ENCODE measurements around the gene GJD2.

Gene GJD2

DNA sequence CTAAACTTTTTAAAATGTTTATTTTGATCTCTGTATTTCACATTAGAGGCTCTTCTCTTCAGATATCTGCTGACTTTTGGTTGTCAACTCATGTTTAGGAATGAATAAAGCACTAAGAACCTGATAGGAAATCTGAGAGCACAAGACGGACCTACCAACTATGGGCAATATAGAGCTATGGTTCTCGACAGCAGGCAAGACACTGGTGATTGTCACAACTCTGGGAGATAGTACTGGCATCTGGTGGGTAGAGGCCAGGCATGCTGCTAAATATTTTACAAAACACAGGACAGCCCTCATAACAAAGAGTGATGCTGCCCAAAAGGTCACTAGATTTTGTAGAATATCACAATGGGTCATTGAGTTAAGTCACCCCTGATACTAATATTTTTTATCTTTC is 17.5 kb upstream of the GJD2 start:
- DNase-seq: no peak

DNA sequence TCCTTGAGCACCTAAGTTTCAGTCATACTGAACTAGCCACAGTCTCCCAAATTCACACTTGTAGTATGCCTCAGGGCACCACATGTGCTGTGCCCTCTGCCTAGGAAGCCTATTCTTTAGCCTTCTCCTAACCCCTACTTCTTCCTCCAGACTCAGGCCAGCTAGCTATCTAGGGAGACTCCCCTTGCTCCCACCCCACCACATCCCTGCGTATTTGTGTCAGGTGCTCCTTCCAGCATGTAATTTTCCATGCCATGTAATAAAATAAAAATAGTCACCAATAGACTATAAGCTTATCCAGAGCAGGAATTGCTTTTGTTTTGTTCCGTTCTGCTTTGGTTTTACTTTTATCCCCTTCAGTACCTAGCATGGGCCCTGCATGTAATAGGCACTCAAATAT is 14.9 kb upstream of the GJD2 start:
- DNase-seq: no peak

DNA sequence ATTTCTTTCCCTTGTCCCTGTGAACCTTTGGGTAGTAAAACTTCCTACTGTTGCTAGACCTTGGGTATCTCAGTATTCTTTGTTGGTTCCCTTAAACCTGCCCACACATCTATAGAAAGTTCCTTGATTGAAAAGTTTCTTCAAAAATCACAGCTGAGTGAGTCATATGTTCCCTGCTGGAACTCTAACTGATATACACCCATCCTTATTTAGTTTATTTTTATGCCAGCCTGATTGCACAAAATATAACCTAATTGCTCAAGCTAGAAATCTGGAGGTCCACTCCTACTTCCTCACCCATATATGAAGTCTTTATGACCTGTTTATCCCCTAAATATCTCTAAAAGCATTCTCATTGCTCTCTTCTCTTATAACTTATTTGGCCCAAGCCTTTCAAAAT is 13.7 kb upstream of the GJD2 start:
- no peak for DNase-seq

DNA sequence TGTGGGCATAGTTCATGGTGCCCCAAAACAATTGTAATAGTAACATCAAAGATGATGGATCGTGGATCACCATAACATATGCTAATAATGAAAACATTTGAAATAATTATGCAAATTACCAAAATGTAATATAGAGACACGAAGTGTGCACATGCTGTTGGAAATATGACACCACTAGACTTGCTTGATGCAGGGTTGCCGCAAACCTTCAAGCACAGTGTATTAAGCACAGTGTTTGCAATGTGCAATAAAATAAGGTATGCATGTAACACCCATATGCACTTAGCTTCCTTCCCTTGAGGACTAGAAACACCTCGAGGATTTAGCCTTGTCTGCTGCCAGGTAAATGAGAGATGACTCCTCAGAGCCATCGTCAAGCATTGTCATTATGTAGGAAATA is 10.9 kb upstream of the GJD2 start:
- no peak for DNase-seq

DNA sequence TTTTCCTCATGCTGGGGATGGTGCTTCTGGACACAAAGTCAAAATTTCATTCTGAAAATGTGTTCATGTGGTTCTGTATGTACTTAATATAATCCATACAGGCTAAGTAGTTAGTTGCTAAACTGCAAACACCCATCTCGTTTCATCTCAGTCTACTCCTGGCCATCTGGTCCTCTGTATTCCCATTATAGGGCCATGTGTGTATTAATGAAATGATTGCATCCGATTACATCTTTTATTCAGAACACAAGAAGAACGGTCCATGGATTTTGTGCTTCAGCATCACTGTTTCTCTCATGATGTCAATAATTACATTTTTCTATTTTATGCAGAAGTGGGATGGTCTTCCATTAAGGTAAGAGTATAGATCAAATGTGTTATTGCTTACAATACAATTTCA is 6.1 kb upstream of the GJD2 start:
- no peak for DNase-seq

DNA sequence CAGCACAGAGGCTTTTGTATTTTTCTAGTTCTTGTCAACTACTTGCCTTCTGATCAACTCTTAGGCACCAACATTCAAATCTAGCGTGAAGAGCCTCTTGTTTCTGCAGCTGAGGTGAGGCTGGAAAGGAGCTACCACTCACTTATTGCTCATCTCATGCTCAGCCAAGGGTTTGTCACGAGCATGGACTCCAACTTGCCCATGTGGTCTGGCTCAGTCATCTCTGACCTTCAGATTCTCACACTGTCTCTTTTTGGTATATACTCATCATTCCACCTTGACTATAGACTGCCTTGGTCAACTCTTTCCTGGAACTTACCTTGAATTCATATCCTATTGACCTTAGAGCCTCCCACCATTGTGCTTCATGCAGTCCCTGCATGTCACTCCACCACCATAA is 5.2 kb upstream of the GJD2 start:
- no peak for DNase-seq

DNA sequence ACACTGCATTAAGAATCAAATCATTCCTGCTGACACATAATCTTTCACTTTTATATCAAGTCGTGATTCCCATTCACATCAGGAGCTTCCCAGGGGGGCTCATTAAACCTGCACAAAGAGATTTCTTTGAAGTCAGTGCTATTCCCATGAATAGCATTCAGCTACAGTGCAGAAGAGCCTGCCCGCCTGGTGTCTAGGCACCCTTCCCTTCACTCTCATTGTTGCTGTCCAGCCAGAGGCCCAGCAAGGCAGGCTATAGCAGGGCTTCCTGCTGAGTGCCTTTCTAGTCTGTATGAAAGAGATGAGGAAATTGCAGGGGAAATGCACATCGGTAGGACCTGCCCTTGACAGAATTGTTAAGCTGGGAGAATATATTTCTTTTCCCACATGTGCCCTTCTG is 4.5 kb upstream of the GJD2 start:
- no peak for DNase-seq

DNA sequence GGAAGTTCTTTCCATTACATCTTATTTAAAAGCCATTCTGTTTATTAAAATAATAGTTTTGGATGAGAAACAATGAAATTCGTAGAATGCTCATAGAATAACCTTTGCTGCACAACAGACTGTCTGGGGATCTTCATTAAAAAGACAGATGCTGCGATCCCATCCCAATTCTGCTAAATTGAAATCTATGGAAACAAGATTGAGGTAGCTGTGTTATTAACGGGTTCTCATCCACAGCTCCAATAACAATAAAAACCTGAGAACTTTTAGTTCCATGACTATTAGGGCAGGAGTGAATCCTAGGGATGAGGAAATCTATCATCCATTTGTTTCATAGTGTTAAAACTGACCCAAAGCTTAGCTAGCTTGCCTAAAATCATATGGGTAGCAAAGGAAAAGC is 2.5 kb upstream of the GJD2 start:
- DNase-seq: no peak

DNA sequence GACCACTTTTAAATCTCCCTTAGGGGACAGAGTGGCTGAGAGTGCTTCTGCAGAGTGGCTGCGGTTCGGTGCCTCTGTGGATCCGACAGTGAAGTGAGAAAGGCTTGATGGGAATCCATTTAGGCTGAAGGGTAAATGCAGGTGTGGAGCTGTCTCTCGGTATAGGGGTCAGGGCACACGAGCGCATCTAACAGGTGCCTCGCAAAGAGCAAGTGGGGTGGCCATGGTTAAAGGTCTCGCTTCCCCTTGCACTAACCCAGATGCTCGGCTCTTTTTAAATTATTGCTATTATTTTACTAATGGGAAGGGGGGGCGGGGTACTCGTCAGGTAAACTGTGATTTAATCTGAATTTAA is 598 bp upstream of the GJD2 start:
- DNase-seq: no peak

DNA sequence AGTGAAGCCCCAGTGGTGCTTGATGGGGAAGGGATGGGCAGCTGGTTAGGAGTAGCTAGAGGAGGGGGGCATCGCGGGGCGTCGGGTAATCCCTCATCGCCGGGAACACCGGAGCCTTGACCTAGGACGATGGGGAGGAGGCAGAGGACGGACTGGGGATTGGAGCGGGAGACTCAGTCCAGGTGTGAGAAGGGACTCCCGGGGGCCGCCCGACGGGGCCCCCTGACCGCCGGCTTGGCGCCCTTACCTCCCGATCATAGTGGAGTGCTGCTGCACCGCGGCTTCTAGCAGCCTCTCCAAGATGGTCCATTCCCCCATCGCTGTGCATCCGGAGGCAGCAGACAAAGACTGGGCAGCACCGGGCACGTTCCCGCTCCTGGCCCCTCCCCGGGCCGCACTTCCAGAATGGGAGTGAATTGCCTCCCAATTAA is 612 bp downstream of the GJD2 start:
- DNase-seq: no peak

DNA sequence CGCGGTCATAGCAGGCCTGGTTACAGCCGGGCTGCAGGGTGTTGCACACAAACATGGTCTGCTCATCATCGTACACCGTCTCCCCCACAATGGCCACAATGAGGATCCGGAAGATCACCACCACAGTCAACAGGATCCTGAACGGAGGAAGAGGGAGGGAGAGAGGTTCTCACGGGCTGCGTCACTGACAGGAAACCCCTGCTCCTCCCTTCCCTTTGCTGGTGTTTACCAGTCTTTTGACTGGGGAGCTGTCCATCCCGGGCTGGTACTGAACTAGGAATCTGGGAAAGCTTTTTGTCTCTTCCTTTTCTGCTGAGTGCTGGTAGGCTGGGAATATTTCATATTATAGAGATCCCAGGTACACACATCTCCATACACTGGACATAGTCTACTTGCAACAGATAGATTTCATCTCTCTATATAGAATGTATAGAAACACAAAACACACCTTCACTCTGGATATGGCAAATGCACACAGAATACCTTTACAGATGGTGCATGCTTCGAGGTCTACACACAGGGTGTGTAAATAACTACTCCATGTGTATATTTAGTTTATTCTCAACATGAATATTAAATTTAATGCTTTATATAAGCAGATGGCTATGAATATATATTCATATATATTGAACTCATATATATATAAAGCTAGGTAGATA is 1.4 kb downstream of the GJD2 start:
- no peak for DNase-seq

DNA sequence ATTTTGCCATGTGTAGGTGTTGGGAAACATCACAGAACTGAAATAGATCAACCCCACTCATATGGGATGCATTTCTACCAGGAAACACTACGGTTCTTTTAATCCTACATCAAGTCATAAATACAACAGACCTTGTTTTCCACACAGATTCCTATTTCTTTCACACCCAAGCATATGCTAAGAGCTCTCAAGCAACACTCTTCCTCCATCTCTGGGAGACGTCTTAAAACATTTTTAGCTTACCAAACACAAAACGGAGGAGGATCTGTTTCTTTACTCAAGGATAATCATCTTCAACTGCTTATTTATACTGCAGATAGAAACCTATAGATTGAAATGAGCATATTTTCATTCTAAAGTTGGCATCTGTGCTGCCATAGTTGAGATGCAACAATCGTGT is 5.1 kb downstream of the GJD2 start:
- no peak for DNase-seq

DNA sequence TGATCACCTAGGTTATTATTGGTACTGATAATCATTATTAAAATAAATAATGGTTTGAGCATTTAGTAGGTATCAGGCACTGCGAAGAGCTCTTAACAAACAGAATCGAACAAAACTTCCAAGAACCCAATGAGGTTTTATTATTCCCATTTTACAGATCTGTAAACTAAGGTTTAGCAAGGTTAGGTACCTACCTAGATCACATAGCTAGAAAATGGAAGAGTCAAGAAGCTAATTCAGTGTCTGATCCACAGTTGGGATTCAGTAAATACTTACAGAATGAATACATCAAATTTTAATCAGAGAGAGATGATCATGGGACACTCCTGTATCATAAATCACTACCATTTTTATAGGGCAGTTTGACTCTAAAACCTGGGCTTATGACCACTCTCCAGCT is 15.5 kb downstream of the GJD2 start:
- DNase-seq: no peak

DNA sequence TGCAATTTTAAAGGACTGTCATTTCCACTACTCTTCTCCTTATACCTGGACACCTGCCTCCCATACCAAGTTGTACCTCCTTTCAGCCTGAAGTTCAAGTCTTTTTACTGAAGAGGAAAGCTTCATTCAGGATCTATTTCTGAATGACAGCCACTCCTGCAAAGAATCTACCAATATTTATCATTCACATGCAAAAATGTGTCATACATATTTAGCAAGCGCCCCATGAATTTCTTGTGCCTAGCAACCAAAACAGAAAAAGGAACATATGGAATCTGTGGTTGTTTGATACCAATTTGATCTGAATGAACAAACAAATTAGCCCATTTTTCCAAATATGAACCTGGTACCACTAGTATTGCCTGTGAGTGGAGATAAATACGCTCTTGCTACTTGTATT is 16.8 kb downstream of the GJD2 start:
- DNase-seq: no peak

DNA sequence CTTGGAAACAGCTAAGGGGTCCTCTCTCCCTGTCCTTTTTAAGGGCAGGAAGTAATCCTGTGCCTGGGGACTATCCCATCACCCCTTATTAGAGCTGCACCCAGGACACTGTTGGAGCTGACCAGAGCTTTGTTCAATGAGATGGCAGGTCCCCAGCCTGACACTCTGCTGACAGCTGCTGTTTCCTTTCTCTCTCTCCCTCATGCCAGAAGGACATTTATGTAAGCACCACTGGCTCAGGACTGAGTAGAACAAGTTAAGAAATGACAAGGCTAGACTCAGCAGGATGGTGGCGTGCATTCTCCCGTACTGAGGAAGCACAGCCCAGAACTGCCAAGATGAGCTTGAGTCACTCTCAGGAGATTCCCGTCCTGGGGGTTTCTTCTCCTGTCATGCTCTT is 17.3 kb downstream of the GJD2 start:
- no peak for DNase-seq

DNA sequence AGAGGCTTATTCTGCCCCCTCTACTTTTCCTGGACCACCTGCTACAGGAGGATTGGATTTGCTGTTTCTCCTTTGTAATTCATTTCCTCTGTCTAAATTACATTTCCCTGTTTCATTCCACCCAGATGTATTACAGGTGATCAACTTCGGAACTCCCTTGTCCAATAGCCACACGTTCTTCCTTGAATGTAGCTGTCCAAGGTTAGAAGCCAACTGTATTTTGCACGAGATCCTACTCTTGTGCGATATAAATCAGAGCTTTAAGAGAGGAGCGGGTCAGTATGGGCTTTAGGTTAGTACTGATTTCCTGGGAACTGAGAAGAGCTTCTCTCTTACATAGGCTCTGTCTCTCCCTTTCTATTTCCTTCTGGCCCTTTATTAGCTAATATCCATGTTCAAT is 20.5 kb downstream of the GJD2 start:
- no peak for DNase-seq

DNA sequence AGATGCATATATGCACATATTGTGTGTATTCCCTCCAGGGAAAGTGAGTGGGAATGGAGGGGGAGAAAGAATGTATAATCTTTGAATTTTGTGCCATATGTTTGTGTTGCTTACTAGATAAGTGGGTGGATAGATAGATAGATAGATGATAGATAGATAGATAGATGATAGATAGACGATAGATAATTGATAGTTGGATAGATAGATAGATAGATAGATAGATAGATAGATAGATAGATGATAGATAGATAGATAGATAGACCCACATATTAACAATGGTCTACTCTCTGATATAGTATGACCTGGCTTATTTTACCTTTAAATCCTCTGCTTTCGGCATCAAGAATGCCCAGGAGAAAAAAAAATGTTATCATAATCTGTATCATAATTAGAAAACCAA is 21.2 kb downstream of the GJD2 start:
- no peak for DNase-seq

DNA sequence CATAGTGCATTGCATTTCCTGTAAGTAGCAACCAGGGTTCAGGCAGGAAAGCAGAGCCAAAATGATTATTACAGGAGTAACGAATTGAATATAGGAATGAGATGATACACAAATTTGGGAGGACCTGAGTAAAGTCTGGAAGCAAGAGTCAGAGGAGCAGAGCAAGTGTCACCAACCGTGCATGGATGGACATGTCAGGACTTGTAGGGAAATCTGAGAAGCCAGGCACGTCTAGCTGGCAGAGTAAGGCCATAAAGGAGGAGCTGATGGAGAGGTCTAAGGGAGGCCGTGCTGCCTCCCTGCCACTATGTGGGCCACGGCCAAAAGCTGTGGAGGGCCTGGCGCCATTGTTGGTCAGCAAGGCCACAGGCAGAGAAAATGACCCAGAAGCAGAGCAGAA is 22.4 kb downstream of the GJD2 start:
- DNase-seq: no peak

DNA sequence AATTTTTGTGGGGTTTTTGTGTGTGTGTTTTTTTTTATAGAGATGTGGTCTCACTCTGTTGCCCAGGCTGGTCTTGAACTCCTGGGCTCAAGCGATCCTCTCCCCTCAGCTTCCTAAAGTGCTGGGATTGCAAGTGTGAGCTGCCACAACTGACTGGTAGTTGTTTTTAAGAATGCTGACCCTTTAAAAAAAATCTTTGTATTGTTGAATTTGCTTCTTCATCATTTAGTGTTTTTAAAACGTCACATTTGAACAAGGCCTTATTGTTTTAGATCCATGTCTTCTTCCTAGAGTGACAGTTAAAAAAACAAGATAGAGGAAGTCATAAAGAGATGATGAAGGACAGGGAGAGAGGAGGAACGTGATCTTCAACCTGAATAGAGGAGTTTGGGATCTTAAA is 24.1 kb downstream of the GJD2 start:
- DNase-seq: no peak

DNA sequence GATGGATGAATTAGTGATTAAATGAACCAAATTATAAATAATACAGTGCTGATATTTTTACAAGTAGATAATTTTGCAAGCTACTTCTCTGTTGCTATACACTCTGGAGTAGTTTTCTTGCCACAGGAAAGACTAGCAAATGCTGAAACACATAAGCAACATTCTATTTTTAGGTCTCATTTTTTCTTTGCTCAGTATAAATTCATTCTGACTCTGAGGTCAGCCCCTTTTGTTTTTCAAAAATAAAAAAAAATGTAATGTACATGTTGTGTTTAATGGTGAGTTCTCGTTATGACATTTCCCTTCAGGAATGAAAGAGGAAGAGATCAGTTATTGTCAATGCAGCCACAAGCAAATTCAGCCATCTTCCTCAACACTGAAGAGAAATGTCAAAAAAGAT is 24.9 kb downstream of the GJD2 start:
- no peak for DNase-seq

DNA sequence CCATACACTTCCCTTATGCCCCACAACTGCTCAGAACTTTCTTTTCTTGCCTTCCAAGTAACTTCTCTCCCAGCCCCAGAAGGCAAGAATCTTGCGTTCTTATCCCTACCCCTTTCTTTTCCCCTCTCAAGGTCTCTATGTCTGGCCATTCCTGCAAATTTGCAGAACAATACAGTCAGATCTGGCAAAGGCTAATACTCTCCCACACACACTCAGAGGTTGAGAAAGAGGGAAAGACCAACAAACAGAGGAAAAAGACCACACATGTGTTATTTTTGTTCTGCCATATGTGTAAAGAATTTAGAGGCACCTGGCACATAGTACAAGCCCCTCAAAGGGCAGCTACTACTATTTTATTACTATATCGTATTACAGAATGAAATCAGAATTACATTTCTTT is 25.7 kb downstream of the GJD2 start:
- no peak for DNase-seq

DNA sequence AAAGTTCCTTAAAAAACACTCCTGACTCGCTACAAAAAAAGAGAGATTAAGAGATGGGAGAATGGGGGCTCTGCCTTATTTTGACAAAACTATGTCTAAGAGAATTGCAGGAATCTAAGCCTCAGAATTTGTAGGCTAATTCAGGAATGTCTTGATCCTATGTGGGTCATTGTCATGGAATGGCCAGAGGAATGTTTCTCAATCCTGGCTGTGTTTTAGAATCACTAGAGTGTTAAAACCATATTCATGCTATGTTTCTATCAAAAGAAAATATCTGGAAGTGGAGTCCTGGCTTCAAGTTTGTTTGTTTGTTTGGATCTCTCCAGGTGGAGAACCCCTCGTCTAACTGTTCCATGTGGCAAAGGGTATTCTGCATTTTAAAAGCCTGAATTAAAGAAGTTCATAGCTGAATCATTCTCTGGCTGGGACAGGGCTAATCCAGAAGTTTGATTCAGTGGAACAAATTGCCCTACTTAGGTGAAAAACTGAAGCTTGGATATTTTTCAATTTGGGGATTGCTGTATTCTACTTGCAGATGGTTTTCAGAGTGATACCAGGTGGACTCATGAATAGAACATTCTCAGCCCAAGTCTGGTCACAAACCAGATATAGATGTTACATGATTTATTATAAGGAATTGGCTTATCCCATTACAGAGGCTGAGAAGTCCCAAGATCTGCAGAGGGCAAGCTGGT is 28.2 kb downstream of the GJD2 start:
- no peak for DNase-seq

DNA sequence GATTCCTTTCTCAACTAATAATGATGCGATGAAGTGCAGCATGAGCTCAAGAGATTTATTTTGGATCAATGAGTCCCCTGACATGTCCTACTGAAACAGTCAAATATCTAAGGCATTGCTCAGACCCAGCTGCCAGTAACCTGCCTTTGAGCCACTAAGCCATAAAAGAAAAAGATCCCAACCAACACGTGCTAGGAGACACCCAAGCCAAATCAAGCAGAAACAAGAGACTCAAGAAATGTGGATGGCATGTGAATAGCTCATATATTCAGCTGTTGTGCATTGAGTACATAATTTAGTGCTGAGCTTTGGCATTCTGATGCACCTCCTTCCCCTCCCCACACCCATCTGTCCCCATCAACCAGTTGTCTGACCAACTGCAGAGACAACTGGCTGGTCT is 29.2 kb downstream of the GJD2 start:
- DNase-seq: no peak

DNA sequence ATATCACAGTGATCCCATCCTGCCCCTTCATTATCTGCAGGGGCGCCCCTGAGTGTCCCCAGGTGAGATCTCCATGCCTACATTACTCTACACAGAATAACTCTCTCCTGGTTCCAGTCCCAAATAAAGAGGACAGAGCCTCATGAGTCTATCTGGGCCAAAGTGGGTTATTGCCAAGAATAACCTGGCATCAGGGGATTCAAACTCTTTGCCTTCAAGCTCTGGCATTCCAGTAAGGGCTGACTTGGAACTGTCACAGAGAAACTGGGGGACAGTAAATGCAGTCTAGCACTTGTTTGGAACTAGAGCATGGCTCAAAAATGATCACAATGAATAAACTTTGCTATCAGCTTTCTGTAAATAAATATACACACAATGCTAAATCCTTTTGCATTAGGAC is 30.3 kb downstream of the GJD2 start:
- no peak for DNase-seq

DNA sequence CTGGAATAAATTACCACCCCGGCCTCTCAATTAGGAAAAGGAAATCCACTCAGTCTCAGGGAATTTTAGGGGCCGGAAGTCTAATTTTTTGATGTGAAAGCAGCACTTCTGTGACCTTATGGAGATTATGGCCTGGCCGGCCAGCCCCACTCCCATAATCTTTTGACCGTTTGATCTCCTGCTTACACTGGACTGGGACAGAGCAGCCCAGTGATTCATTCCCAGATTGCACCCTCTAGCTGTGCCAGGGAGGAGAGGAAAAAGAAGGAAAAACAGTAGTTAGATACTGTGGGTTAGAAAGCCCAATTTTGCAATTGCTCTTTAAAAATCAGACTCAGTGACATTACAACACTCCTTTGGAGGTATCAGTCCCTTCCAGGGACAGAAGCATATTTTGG is 32.4 kb downstream of the GJD2 start:
- no peak for DNase-seq
